ENCODE results near the gene SBNO2. TPM values are rescaled to one million over a fixed set of nuclear protein-coding genes. Genes with fewer than 3 reads are reported as not detected.

Gene SBNO2
- total RNA-seq, 4 donors from 2014 or later: 22.2 to 49.8 (median 30.9) TPM

DNA sequence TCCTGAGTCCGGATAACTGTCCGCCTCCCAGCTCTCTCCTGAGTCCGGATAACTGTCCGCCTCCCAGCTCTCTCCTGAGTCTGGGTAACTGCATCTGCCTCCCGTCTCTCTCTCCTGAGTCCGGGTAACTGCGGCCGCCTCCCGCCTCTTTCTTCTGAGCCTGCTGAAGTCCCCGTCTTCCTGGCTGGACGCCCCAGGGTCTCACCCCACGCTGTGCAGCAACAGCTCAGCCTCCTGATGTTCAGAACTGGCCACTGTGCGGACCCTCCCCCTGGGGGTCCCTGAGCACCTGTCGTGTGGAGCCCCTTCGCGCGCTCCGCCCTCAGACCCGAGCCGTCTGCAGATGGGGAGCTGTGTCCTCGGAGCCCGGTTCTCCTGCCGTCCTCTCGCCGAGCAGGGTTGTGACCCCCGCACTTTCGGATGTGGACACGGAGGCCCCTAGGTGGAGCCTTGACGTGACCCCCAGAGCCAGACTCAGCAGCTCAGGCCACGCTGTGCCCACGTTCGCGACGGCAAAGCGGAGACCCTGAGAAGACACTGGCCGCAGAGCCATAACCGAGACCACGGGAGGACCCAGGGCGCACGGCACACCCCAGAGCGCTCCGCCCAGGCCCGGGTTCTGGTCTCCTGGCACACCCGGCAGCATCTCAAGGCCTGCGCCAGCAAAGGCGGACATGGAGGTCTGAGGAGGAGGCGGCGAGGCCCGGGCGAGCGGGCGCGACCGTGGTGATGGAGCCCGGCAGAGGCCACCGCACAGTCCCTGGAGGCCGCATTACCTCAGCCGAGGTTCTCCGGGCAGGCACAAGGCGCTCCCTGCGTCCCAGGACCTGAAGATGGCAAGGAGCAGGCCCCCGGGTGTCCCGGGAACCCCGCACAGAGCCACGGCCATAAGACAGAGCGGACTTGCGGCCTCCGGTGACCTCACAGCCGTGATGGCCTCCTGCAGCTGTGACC lies 15.9 kb downstream of the SBNO2 start:
- DNase-seq: no peak

GRCh38 chr19:1156830-1157615 lies 17.0 kb downstream of the SBNO2 start:
- Histone ChIP-seq H3K4me1 (peaks cover 38 to 45% of the 10 kb centered on the region in 2 donors), H3K9me3 (no peaks in the 10 kb centered on the region), H3K27ac (peak overlapping the region in 1 of 4 donors; percentile 90), H3K27me3 (no peaks in the 10 kb centered on the region), H3K4me3 (no peak overlapping the region), H3K36me3 (no peaks in the 10 kb centered on the region)
- in situ Hi-C loops (cut with MboI; ENCODE audit: low sequenced_read_pairs in 4 of 4): no loop called here
- ATAC-seq (no peak), DNase-seq (no peak)
- intact Hi-C loops (cut with DNase I; ENCODE audit: low total_unique reads): loop anchor here (5.0 kb wide), 1 partner anchor 55 kb away; the partner anchor contains the start of gene GPX4
- TF ChIP-seq POLR2A (IDR thresholded peaks at IDR 0.05) (no peak), CTCF (IDR thresholded peaks at IDR 0.05 in 4 of 5, conservative IDR thresholded peaks at IDR 0.05 in 1 of 5) (no peak)

More for the DNA sequence above, 15.9 kb downstream of the SBNO2 start:
- H3K9me3 ChIP-seq: no peaks in the 10 kb centered on the region
- TF ChIP-seq POLR2A (IDR thresholded peaks at IDR 0.05): no peak
- no peak for TF ChIP-seq CTCF (IDR thresholded peaks at IDR 0.05 in 4 of 5, conservative IDR thresholded peaks at IDR 0.05 in 1 of 5)
- H3K36me3 ChIP-seq: no peaks in the 10 kb centered on the region
- peaks cover 27 to 35% of the 10 kb centered on the region in 2 donors for H3K4me1 ChIP-seq
- ATAC-seq: no peak
- in situ Hi-C loops (cut with MboI; ENCODE audit: low sequenced_read_pairs in 4 of 4) (no loop called here), intact Hi-C loops (cut with DNase I; ENCODE audit: low total_unique reads) (loop anchor here (5.0 kb wide), 1 partner anchor 56 kb away; the partner anchor contains the start of gene GPX4)
- no peak overlapping the region for H3K4me3 ChIP-seq
- H3K27me3 ChIP-seq: no peaks in the 10 kb centered on the region
- H3K27ac ChIP-seq: no peak overlapping the region

GRCh38 chr19:1156305-1156801 lies 17.7 kb downstream of the SBNO2 start:
- no peaks in the 10 kb centered on the region for H3K27me3 ChIP-seq
- TF ChIP-seq CTCF (IDR thresholded peaks at IDR 0.05 in 4 of 5, conservative IDR thresholded peaks at IDR 0.05 in 1 of 5): no peak
- TF ChIP-seq POLR2A (IDR thresholded peaks at IDR 0.05): no peak
- no peaks in the 10 kb centered on the region for H3K9me3 ChIP-seq
- H3K4me1 ChIP-seq: peaks cover 42 to 46% of the 10 kb centered on the region in 2 donors
- DNase-seq: no peak
- H3K27ac ChIP-seq: peak overlapping the region; percentile 86 to 96 (median 92)
- intact Hi-C loops (cut with DNase I; ENCODE audit: low total_unique reads) (loop anchor here (5.0 kb wide), 1 partner anchor 54 kb away; the partner anchor contains the start of gene GPX4), in situ Hi-C loops (cut with MboI; ENCODE audit: low sequenced_read_pairs in 4 of 4) (no loop called here)
- ATAC-seq: no peak
- H3K4me3 ChIP-seq: no peak overlapping the region
- H3K36me3 ChIP-seq: no peaks in the 10 kb centered on the region

DNA sequence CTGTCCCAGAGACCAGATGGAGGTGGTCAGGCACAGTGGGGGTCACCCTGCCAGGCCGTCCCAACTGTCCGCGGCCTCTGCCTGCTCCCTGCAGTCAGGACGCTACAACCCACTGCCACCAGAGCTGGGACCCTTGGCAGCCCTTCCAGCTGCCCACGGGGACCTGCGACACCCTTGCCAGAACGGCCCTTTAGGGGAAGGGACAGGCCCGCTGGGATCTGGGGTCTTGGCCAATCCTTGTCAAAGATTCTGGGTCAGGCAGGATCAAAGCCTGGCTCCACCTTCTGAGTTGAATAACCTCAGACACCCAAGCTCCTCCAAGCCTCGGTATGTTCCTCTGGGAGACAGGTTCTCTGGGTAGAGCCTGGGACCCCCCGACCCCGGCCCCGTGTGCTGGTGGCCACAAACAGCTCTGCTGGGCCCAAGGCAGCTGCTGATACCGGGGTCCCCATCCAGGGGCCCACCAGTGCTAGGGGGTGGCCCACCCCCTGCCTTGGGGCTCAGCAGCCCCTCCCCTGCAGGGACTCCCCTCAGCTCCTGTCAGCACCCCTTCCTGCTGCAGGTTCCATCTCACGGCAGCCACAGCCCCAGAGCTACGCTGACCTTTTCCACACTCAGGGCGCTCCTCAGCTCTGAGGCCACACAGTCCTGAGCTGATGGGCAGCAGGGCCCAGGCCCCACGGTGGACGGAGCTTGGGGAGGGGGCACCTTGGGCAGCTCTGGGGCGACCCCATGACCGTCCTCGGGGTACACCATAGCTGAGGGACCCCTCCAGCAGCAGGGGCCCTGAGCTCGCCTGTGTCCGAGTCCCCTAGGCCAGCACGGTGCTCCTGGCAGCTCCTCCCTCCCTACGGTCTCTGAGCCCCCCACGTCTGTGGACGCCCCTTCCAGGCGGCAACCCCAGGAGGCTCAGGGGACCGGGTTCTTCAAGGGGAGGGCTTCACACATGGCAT lies 18.4 kb downstream of the SBNO2 start:
- Histone ChIP-seq H3K27me3 (no peaks in the 10 kb centered on the region), H3K27ac (peak overlapping the region; percentile 86 to 96 (median 92)), H3K36me3 (no peaks in the 10 kb centered on the region), H3K9me3 (no peaks in the 10 kb centered on the region), H3K4me3 (peak overlapping the region; percentile 22 to 50 (median 38)), H3K4me1 (peaks cover 48 to 50% of the 10 kb centered on the region in 2 donors)
- peak in 1 of 2 donors; percentile 55 for DNase-seq
- intact Hi-C loops (cut with DNase I; ENCODE audit: low total_unique reads): loop anchor here (5.0 kb wide), 1 partner anchor 53 kb away; the partner anchor contains the start of gene GPX4
- in situ Hi-C loops (cut with MboI; ENCODE audit: low sequenced_read_pairs in 4 of 4): no loop called here
- TF ChIP-seq POLR2A (IDR thresholded peaks at IDR 0.05) (peak in 1 of 2 donors; percentile 2), CTCF (IDR thresholded peaks at IDR 0.05 in 4 of 5, conservative IDR thresholded peaks at IDR 0.05 in 1 of 5) (no peak)
- ATAC-seq: peak; percentile 43 to 58
